ENCODE measurements around the gene NXPH1.

Gene NXPH1

GRCh38 chr7:8390262-8390626, 43.2 kb upstream of the NXPH1 start:
- TF ChIP-seq, protein P1, sequence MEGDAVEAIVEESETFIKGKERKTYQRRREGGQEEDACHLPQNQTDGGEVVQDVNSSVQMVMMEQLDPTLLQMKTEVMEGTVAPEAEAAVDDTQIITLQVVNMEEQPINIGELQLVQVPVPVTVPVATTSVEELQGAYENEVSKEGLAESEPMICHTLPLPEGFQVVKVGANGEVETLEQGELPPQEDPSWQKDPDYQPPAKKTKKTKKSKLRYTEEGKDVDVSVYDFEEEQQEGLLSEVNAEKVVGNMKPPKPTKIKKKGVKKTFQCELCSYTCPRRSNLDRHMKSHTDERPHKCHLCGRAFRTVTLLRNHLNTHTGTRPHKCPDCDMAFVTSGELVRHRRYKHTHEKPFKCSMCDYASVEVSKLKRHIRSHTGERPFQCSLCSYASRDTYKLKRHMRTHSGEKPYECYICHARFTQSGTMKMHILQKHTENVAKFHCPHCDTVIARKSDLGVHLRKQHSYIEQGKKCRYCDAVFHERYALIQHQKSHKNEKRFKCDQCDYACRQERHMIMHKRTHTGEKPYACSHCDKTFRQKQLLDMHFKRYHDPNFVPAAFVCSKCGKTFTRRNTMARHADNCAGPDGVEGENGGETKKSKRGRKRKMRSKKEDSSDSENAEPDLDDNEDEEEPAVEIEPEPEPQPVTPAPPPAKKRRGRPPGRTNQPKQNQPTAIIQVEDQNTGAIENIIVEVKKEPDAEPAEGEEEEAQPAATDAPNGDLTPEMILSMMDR (IDR thresholded peaks at IDR 0.05; ENCODE audit: extremely low read depth, missing control alignments) = no peak
- no peak for DNase-seq (ENCODE audit: low spot score)

DNA sequence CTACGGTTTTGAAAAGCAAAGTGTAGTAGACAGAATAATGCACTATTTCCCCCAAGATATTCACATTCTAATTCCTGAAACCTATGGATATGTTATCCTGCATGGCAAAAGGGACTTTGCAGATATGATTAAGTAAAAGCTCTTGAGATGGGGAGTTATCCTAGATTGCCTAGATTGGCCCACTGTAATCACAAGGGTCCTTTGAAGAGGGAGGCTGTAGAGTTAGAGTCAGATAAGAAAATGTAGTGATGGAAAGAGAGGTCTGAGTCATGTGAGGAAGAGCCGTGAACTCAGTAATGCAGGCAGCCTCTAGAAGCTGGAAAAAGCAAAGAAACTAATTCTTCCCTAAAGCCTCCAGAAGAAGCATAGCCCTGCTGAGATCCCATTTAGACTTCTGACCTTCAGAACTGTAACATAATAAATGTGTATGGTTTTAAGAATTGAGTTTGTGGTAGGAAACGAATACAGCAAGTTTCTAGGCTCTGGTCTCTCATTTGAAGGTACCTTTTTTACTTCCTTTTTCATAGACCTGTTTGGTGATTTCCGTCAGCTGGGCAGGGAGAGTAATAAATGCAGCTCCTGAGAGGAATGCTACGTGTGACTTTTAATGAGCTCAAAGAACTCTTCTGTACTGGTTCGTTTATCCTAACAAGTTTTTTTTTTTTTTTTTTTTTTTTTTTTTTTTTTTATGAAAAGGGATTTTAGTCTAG, 41.9 kb upstream of the NXPH1 start:
- TF ChIP-seq, protein P1 (IDR thresholded peaks at IDR 0.05; ENCODE audit: extremely low read depth, missing control alignments) = no peak

DNA sequence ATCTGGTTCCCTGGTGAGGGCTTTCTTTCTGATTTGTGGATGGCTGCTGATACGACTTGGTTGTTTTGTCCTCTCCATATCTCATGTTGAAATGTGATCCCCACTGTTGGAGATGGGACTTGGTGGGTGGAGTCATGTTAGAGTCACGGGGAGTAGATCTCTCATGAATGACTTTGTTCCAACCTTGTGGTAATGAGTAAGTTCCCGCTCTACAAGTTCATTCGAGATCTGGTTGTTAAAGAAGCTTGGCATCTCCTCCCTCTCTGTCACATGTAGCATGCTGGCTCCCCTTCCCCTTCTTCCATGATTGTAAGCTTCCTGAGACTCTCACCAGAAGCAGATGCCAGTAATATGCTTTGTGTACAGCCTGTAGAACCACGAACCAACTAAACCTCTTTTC, 37.1 kb upstream of the NXPH1 start:
- TF ChIP-seq, protein P1 (IDR thresholded peaks at IDR 0.05; ENCODE audit: extremely low read depth, missing control alignments) = no peak
- no peak for DNase-seq (ENCODE audit: low spot score)

More for the DNA sequence above, 41.9 kb upstream of the NXPH1 start:
- DNase-seq (ENCODE audit: low spot score) = no peak

GRCh38 chr7:8408871-8409270, 24.5 kb upstream of the NXPH1 start:
- TF ChIP-seq, protein P1 (IDR thresholded peaks at IDR 0.05; ENCODE audit: extremely low read depth, missing control alignments) = no peak
- DNase-seq (ENCODE audit: low spot score) = no peak

DNA sequence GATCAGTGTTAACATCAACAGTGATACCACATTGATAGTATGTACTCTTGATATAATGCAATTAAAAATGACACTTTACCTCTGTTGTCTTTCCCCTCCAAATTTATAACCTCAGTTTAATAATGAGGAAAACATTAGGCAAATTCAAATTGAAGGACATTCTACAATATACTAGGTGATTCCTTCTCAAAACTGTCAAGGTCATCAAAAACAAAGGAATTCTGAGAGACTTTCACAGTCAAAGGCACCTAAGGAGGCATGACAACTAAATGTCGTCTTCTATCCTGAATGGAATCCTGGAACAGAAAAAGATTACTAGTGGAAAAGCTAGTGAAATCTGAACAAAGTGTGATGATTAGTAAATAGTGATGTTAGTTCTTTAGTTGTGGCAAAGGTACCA, 22.3 kb upstream of the NXPH1 start:
- TF ChIP-seq, protein P1 (IDR thresholded peaks at IDR 0.05; ENCODE audit: extremely low read depth, missing control alignments) = no peak
- no peak for DNase-seq (ENCODE audit: low spot score)

- DNase-seq (ENCODE audit: low spot score) = no peak
- TF ChIP-seq, protein P1 (IDR thresholded peaks at IDR 0.05; ENCODE audit: extremely low read depth, missing control alignments) = no peak
Observed at GRCh38 chr7:8413600-8413999, 19.8 kb upstream of the NXPH1 start.

DNA sequence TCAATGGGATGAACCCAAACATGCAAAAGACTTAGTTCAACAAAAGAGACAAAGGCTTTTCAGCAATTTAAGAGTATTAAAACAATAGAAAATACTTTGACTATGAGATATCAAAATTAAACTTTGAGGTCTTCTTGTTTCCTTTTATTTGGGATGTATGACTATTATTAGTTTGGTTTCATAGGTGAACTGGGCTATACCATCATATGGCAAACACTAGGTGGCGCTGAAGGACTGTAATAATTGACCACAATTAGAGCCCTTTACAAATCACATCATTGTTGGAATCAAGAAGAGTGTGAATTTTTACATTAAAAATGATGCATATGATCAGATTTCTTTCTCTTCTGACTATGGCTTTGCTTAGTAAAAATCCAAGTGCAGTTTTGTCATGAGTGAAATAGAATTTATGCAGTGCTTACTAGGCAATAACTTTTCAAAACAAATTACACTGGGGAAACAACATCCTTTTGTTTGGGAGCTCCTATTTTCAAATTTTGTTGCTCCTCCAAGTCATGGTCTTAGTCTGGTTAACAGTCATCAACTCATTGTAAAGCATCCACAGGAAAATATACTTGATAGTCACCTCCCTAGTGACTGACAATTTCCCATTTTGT, 14.7 kb upstream of the NXPH1 start:
- peak; percentile 57 for DNase-seq (ENCODE audit: low spot score)
- TF ChIP-seq, protein P1 (IDR thresholded peaks at IDR 0.05; ENCODE audit: extremely low read depth, missing control alignments) = peak; percentile 66
